ENCODE data around the gene CD3G. TPM values are rescaled to one million over a fixed set of nuclear protein-coding genes. Genes with fewer than 3 reads are reported as not detected.

The CD3G gene
- total and polyA plus RNA-seq, 9 of the 15 experiments (the other 6 are each of a cell fraction or from before 2014, with no cell fraction given) = 0.30 to 1.7 (median 0.47) TPM

DNA sequence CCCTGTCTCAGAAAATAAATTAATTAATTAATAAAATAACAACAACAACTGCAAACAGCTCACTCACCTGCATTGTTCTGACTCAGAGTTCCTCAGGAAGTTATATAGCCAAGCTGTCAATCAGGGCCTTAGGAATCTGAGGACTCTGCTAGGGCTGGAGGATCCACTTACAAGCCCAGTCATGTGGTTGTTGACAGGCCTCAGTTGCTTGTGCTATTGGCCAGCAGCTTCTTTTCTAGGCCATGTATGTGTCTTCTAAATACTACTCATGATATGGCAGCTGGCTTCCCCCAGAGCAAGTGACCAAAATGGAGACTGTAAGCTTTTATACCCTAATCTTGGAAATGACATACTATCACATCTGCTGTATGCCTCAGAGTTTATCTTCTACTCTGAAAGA is 36.4 kb downstream of the CD3G start:
- no peak for DNase-seq (ENCODE audit: extremely low read depth in 1 of 4, low spot score in 3 of 4)
- no peak overlapping the region for H3K4me2 ChIP-seq (ENCODE audit: insufficient read depth, low read length)
- H3K4me3 ChIP-seq = no peak overlapping the region
- ChIA-PET CTCF (ENCODE audit: low intra/inter-chr PET ratio) (no interaction called here), POLR2A (interaction anchor here (0.8 to 1.0 kb wide), 5 partner anchors 14 to 55 kb away, joined by 3 to 4 read pairs (median 3); no protein-coding TSS in a partner anchor)
- no peaks in the 10 kb centered on the region for H4K20me1 ChIP-seq (replicated peaks; ENCODE audit: control insufficient read depth, insufficient read depth, low read length)
- H3K9ac ChIP-seq (ENCODE audit: insufficient read depth in 1 of 2, low read depth in 2 of 2, low read length in 2 of 2) = no peak overlapping the region
- TF ChIP-seq, protein P1, sequence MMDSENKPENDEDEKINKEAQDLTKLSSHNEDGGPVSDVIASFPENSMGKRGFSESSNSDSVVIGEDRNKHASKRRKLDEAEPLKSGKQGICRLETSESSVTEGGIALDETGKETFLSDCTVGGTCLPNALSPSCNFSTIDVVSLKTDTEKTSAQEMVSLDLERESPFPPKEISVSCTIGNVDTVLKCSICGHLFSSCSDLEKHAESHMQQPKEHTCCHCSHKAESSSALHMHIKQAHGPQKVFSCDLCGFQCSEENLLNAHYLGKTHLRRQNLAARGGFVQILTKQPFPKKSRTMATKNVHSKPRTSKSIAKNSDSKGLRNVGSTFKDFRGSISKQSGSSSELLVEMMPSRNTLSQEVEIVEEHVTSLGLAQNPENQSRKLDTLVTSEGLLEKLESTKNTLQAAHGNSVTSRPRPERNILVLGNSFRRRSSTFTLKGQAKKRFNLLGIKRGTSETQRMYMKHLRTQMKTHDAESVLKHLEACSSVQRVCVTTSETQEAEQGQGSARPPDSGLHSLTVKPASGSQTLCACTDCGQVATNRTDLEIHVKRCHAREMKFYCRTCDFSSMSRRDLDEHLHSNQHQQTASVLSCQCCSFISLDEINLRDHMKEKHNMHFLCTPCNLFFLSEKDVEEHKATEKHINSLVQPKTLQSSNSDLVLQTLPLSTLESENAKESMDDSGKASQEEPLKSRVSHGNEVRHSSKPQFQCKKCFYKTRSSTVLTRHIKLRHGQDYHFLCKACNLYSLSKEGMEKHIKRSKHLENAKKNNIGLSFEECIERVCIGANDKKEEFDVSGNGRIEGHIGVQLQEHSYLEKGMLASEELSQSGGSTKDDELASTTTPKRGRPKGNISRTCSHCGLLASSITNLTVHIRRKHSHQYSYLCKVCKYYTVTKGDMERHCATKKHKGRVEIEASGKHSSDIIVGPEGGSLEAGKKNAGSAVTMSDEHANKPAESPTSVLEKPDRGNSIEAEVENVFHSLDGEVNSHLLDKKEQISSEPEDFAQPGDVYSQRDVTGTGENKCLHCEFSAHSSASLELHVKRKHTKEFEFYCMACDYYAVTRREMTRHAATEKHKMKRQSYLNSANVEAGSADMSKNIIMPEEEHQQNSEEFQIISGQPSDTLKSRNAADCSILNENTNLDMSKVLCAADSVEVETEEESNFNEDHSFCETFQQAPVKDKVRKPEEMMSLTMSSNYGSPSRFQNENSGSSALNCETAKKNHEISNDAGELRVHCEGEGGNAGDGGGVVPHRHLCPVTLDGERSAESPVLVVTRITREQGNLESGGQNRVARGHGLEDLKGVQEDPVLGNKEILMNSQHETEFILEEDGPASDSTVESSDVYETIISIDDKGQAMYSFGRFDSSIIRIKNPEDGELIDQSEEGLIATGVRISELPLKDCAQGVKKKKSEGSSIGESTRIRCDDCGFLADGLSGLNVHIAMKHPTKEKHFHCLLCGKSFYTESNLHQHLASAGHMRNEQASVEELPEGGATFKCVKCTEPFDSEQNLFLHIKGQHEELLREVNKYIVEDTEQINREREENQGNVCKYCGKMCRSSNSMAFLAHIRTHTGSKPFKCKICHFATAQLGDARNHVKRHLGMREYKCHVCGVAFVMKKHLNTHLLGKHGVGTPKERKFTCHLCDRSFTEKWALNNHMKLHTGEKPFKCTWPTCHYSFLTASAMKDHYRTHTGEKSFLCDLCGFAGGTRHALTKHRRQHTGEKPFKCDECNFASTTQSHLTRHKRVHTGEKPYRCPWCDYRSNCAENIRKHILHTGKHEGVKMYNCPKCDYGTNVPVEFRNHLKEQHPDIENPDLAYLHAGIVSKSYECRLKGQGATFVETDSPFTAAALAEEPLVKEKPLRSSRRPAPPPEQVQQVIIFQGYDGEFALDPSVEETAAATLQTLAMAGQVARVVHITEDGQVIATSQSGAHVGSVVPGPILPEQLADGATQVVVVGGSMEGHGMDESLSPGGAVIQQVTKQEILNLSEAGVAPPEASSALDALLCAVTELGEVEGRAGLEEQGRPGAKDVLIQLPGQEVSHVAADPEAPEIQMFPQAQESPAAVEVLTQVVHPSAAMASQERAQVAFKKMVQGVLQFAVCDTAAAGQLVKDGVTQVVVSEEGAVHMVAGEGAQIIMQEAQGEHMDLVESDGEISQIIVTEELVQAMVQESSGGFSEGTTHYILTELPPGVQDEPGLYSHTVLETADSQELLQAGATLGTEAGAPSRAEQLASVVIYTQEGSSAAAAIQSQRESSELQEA (IDR thresholded peaks at IDR 0.05; ENCODE audit: low read depth) = no peak
- TF ChIP-seq NR1H2 (CRISPR knock-in tag; IDR thresholded peaks at IDR 0.05) (no peak), XRCC3 (IDR thresholded peaks at IDR 0.05) (no peak)
- TF ChIP-seq, protein P2, sequence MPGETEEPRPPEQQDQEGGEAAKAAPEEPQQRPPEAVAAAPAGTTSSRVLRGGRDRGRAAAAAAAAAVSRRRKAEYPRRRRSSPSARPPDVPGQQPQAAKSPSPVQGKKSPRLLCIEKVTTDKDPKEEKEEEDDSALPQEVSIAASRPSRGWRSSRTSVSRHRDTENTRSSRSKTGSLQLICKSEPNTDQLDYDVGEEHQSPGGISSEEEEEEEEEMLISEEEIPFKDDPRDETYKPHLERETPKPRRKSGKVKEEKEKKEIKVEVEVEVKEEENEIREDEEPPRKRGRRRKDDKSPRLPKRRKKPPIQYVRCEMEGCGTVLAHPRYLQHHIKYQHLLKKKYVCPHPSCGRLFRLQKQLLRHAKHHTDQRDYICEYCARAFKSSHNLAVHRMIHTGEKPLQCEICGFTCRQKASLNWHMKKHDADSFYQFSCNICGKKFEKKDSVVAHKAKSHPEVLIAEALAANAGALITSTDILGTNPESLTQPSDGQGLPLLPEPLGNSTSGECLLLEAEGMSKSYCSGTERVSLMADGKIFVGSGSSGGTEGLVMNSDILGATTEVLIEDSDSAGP (CRISPR knock-in tag; IDR thresholded peaks at IDR 0.05) = no peak
- TF ChIP-seq, protein P3, sequence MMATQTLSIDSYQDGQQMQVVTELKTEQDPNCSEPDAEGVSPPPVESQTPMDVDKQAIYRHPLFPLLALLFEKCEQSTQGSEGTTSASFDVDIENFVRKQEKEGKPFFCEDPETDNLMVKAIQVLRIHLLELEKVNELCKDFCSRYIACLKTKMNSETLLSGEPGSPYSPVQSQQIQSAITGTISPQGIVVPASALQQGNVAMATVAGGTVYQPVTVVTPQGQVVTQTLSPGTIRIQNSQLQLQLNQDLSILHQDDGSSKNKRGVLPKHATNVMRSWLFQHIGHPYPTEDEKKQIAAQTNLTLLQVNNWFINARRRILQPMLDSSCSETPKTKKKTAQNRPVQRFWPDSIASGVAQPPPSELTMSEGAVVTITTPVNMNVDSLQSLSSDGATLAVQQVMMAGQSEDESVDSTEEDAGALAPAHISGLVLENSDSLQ (IDR thresholded peaks at IDR 0.05) = peak; percentile 56
- no peaks in the 10 kb centered on the region for H3K79me2 ChIP-seq (ENCODE audit: control insufficient read depth, insufficient read depth, low read length)
- no peak for FAIRE-seq
- ATAC-seq = no peak
- H2AFZ ChIP-seq (ENCODE audit: low read depth, low read length) = no peak overlapping the region
- intact Hi-C loops (cut with micrococcal nuclease) = loop anchor here (5.0 kb wide), 1 partner anchor 107 kb away; no protein-coding TSS in a partner anchor
- H3K9me1 ChIP-seq (ENCODE audit: control insufficient read depth, insufficient read depth, low read length) = no peaks in the 10 kb centered on the region
- H3K27ac ChIP-seq (ENCODE audit: extremely low read depth, low read depth, low read length) = no peak overlapping the region
- H3K27me3 ChIP-seq (ENCODE audit: control insufficient read depth in 2 of 2, insufficient read depth in 2 of 2, low read length in 2 of 2) = no peaks in the 10 kb centered on the region
- H3K9me3 ChIP-seq (replicated peaks; ENCODE audit: control insufficient read depth, insufficient read depth, low read depth, low read length) = no peaks in the 10 kb centered on the region
- no TSS peak for BruUV-seq (replicated peaks)
- peaks cover 89% of the 10 kb centered on the region for H3K36me3 ChIP-seq (ENCODE audit: control insufficient read depth, insufficient read depth, low read length)
- in situ Hi-C loops (cut with MboI) = no loop called here
- H3K4me1 ChIP-seq (replicated peaks in 1 of 2; ENCODE audit: control insufficient read depth in 2 of 2, insufficient read depth in 2 of 2, low read length in 2 of 2) = no peaks in the 10 kb centered on the region
